HL-60 (cell line): ENCODE results near the gene ZNF678.

Experiments
- DNase-seq, 2 experiments: peaks; one replicate each; pipeline ENCODE4 v3.0.0-alpha.2; 2010 to 2020; ENCODE audit warnings: low read depth in 1 of 2, low spot score in 1 of 2
- H3K27ac ChIP-seq: fragments of 250-450 bp; sonication (Bioruptor Pico); replicated peaks from 2 replicates; pipeline ENCODE4 v1.5.1; 2020; ENCODE audit warnings: mild to moderate bottlenecking, moderate library complexity
- H3K27me3 ChIP-seq: fragments of 250-450 bp; sonication (Bioruptor Pico); 2 replicates; pipeline ENCODE4 v1.5.1; 2021; ENCODE audit warnings: mild to moderate bottlenecking, moderate library complexity; ENCODE audit not compliant: insufficient read depth, poor library complexity, severe bottlenecking
- H3K4me3 ChIP-seq: replicated peaks from 2 replicates; pipeline ENCODE4 v1.5.1; 2011; ENCODE audit warnings: mild to moderate bottlenecking, control low read depth, low read length; ENCODE audit not compliant: insufficient read depth
- GABPA ChIP-seq: IDR thresholded peaks from 2 replicates; pipeline ENCODE4 v1.6.1; 2012; ENCODE audit warnings: low read depth
- POLR2AphosphoS5 ChIP-seq: IDR thresholded peaks from 2 replicates; pipeline ENCODE4 v1.6.1; 2012; ENCODE audit warnings: low read depth
- SPI1 ChIP-seq: IDR thresholded peaks from 2 replicates; pipeline ENCODE4 v1.6.1; 2012; ENCODE audit warnings: low read depth, mild to moderate bottlenecking, borderline replicate concordance
- TF ChIP-seq, protein P1 (sequence below): IDR thresholded peaks from 2 replicates; pipeline ENCODE4 v1.6.1; 2012; ENCODE audit warnings: low read depth; ENCODE audit not compliant: insufficient replicate concordance
- TF ChIP-seq, protein P2 (sequence below): IDR thresholded peaks from one replicate; pipeline ENCODE4 v1.5.1; 2011; ENCODE audit warnings: low read length, control low read depth, inconsistent platforms; ENCODE audit not compliant: insufficient read depth

The ZNF678 gene

DNA sequence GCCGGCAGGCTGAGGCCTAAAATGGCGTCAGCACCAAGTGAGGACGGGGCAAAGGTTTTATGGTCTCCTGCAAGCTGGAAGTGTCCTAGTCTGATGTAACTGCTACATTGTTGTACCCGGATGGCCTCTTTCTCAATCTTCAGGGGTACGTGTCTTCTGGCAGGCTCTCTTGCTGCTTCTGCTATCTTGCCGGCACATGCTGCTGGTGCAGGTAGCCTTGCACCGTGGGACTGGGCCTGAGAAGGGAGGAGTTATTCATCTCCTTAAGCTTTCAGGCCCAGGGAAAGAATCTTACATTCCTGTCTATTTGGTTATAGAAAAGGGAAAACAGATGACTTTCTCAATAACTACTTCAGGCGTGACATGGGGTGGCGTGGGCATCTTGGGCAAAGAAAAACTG, 72.2 kb downstream of the ZNF678 start:
- TF ChIP-seq GABPA (no peak), POLR2AphosphoS5 (no peak)

DNA sequence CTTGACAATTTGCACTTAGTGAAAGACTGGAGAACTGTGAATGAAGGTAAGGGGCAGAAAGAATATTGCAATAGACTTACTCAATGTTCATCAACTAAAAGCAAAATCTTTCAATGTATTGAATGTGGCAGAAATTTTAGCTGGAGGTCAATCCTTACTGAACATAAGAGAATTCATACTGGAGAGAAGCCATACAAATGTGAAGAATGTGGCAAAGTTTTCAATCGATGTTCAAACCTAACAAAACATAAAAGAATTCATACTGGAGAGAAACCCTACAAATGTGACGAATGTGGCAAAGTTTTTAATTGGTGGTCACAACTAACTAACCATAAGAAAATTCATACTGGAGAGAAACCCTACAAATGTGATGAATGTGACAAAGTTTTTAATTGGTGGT, 91.1 kb downstream of the ZNF678 start:
- DNase-seq, result no peak
- Histone ChIP-seq H3K27me3 (no peaks in the 10 kb centered on the region), H3K27ac (no peak overlapping the region), H3K4me3 (no peak overlapping the region)
- TF ChIP-seq POLR2AphosphoS5 (no peak), SPI1 (no peak)
- TF ChIP-seq, protein P1, sequence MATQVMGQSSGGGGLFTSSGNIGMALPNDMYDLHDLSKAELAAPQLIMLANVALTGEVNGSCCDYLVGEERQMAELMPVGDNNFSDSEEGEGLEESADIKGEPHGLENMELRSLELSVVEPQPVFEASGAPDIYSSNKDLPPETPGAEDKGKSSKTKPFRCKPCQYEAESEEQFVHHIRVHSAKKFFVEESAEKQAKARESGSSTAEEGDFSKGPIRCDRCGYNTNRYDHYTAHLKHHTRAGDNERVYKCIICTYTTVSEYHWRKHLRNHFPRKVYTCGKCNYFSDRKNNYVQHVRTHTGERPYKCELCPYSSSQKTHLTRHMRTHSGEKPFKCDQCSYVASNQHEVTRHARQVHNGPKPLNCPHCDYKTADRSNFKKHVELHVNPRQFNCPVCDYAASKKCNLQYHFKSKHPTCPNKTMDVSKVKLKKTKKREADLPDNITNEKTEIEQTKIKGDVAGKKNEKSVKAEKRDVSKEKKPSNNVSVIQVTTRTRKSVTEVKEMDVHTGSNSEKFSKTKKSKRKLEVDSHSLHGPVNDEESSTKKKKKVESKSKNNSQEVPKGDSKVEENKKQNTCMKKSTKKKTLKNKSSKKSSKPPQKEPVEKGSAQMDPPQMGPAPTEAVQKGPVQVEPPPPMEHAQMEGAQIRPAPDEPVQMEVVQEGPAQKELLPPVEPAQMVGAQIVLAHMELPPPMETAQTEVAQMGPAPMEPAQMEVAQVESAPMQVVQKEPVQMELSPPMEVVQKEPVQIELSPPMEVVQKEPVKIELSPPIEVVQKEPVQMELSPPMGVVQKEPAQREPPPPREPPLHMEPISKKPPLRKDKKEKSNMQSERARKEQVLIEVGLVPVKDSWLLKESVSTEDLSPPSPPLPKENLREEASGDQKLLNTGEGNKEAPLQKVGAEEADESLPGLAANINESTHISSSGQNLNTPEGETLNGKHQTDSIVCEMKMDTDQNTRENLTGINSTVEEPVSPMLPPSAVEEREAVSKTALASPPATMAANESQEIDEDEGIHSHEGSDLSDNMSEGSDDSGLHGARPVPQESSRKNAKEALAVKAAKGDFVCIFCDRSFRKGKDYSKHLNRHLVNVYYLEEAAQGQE, result no peak

More for the DNA sequence above, 72.2 kb downstream of the ZNF678 start:
- no peak for DNase-seq
- Histone ChIP-seq H3K27me3 (no peaks in the 10 kb centered on the region), H3K4me3 (no peak overlapping the region), H3K27ac (no peak overlapping the region)

DNA sequence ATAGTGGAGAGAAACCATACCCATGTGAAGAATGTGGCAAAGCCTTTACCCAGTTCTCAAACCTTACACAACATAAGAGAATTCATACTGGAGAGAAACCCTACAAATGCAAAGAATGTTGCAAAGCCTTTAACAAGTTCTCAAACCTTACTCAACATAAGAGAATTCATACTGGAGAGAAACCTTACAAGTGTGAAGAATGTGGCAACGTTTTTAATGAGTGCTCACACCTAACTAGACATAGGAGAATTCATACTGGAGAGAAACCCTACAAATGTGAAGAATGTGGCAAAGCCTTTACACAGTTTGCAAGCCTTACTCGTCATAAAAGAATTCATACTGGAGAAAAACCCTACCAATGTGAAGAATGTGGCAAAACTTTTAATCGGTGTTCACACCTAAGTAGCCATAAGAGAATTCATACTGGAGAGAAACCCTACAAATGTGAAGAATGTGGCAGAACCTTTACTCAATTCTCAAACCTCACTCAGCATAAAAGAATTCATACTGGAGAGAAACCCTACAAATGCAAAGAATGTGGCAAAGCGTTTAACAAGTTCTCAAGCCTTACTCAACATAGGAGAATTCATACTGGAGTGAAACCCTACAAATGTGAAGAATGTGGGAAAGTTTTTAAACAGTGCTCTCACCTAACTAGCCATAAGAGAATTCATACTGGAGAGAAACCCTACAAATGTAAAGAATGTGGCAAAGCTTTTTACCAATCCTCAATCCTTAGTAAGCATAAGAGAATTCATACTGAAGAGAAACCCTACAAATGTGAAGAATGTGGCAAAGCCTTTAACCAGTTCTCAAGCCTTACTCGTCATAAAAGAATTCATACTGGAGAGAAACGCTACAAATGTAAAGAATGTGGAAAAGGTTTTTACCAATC, 91.7 kb downstream of the ZNF678 start:
- no peak overlapping the region for H3K4me3 ChIP-seq
- DNase-seq, result no peak
- H3K27me3 ChIP-seq, result no peaks in the 10 kb centered on the region
- H3K27ac ChIP-seq, result no peak overlapping the region
- TF ChIP-seq GABPA, result no peak
- TF ChIP-seq SPI1, result no peak
- TF ChIP-seq POLR2AphosphoS5, result no peak
- TF ChIP-seq, protein P2, sequence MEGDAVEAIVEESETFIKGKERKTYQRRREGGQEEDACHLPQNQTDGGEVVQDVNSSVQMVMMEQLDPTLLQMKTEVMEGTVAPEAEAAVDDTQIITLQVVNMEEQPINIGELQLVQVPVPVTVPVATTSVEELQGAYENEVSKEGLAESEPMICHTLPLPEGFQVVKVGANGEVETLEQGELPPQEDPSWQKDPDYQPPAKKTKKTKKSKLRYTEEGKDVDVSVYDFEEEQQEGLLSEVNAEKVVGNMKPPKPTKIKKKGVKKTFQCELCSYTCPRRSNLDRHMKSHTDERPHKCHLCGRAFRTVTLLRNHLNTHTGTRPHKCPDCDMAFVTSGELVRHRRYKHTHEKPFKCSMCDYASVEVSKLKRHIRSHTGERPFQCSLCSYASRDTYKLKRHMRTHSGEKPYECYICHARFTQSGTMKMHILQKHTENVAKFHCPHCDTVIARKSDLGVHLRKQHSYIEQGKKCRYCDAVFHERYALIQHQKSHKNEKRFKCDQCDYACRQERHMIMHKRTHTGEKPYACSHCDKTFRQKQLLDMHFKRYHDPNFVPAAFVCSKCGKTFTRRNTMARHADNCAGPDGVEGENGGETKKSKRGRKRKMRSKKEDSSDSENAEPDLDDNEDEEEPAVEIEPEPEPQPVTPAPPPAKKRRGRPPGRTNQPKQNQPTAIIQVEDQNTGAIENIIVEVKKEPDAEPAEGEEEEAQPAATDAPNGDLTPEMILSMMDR, result no peak
- TF ChIP-seq, protein P1, result no peak

DNA sequence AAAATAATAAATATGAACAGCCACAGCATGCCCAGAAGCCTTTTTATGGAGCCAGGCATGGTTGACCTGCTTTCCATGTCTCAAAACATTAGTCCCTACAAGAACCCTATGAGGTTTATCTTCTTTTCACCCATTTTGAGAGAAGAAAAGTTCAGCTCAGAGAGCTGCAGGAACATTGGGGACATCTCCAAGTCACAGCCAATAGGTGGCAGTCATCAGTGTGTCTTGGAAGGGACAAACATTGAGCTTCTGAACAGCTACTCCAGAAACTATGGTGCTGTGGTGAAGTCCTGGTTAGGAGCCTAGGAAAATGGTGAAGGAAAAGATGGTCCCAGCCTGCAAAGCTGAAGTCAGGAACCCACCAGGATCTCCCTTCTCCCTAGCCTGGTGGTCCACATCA, 98.1 kb downstream of the ZNF678 start:
- H3K27me3 ChIP-seq, result no peaks in the 10 kb centered on the region
- TF ChIP-seq, protein P1, result no peak
- TF ChIP-seq, protein P2, result no peak
- TF ChIP-seq SPI1 (no peak), GABPA (no peak), POLR2AphosphoS5 (no peak)
- no peak overlapping the region for H3K4me3 ChIP-seq
- H3K27ac ChIP-seq, result no peak overlapping the region
- DNase-seq, result no peak
